Activated T-cell treated with anti-CD3 and anti-CD28 coated beads for 1 hour (primary cell): ENCODE results near the gene TNFSF13.

Experiments
- DNase-seq: peaks from one replicate; pipeline ENCODE4 v3.0.0-alpha.2; 2020; ENCODE audit warnings: low read depth

Gene TNFSF13

GRCh38 chr17:7575481-7575883, 16.9 kb downstream of the TNFSF13 start:
- DNase-seq, result no peak

GRCh38 chr17:7575959-7576358, 17.4 kb downstream of the TNFSF13 start:
- no peak for DNase-seq

GRCh38 chr17:7576432-7576937, 17.9 kb downstream of the TNFSF13 start:
- no peak for DNase-seq

GRCh38 chr17:7577327-7578199, 19.0 kb downstream of the TNFSF13 start:
- DNase-seq, result no peak

GRCh38 chr17:7579001-7579833, 20.7 kb downstream of the TNFSF13 start, which contains the start of gene CD68:
Gene CD68 (plus strand): TSS chr17:7579638. CDS start chr17:7579678, 40 bp downstream.
- peak; percentile 41 for DNase-seq

DNA sequence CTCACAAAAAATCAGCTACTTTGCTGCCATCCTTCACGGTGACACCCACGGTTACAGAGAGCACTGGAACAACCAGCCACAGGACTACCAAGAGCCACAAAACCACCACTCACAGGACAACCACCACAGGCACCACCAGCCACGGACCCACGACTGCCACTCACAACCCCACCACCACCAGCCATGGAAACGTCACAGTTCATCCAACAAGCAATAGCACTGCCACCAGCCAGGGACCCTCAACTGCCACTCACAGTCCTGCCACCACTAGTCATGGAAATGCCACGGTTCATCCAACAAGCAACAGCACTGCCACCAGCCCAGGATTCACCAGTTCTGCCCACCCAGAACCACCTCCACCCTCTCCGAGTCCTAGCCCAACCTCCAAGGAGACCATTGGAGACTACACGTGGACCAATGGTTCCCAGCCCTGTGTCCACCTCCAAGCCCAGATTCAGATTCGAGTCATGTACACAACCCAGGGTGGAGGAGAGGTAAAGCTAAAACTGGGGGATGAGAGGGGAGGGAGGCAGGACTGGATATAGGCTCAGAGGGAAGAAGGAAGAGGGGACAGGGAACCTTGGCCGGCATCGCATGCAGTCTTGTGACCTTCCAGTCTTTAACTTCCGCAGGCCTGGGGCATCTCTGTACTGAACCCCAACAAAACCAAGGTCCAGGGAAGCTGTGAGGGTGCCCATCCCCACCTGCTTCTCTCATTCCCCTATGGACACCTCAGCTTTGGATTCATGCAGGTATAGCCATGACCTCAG, 21.5 kb downstream of the TNFSF13 start:
- DNase-seq, result no peak

- no peak for DNase-seq
Measured at GRCh38 chr17:7580604-7581575, 22.3 kb downstream of the TNFSF13 start.

- DNase-seq, result no peak
Measured at GRCh38 chr17:7582396-7583252, 24.1 kb downstream of the TNFSF13 start.

GRCh38 chr17:7583253-7584109, 24.9 kb downstream of the TNFSF13 start, which contains the start of gene MPDU1:
Gene MPDU1 (plus strand): TSS chr17:7583852. CDS start chr17:7583863, 11 bp downstream.
- DNase-seq, result peak; percentile 93

GRCh38 chr17:7586673-7587419, 28.3 kb downstream of the TNFSF13 start:
- DNase-seq, result no peak

DNA sequence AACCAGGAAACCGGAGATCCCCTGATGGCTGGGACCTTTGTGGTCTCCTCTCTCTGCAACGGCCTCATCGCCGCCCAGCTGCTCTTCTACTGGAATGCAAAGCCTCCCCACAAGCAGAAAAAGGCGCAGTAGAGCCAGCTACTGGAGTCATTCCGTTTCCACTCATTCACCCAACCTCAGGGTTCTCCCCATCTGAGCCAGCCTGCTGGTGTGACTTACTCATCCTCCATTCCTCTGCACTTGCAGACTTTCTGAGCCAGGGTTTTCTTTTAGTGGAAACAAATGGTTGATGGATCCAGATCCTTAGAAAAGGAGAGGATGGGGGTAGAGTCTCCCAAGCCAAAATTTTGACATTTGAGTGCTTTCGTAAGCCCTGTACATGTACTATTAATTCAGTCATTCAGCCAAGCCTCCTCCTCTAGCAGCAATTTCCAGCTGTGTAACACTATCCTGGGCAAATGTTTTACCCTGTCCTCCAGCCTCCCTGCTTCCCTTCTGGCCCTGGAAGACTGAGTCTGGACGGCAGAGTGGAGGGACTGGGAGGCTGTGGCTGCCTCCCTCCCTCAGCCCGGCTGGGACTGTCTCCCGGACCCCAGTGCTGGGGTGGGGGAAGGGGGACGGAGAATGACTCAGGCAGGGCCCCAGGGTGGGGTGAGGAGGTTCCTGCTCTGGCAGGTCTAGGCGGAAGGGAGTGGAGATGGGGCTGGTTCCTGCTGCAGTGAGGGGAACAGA, 29.0 kb downstream of the TNFSF13 start:
- no peak for DNase-seq

DNA sequence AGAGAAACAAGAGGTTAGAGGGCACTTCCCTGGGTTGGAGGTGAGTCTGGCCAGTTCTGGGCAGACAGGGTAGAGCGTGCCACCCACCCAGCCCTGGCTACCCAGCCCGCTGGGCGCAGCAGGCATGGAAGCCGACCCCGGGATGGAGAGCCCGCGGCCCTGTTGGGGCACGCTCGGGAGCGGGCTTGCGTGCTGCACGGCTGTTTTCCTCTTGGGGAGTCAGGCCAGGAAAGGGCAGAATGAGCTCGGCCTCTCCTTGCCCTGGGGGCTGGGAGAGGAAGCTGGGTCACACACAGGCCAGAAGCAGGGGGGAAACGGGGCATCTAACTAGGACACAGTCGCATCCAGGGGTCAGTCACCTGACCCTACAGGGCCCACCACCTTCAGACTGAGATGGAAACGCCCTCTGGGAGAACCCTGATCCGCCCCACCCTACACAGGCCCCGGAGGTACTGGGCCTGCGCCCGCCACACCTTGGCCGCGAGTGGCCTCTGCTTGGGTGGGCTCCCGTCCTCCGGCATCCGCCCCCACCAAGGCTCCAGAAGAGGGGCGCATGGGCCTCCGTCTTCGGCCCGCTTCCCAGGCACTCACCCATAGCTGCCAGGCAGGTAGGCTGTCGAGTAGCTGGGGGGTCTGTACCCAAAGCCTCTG, 30.1 kb downstream of the TNFSF13 start:
- no peak for DNase-seq

- DNase-seq, result peak; percentile 54
Measured at GRCh38 chr17:7589204-7589868, 30.8 kb downstream of the TNFSF13 start.

GRCh38 chr17:7589891-7590691, 31.5 kb downstream of the TNFSF13 start, which contains the start of gene SOX15:
Gene SOX15 (minus strand): TSS chr17:7590094. CDS start chr17:7589676, 418 bp downstream.
- DNase-seq, result no peak

DNA sequence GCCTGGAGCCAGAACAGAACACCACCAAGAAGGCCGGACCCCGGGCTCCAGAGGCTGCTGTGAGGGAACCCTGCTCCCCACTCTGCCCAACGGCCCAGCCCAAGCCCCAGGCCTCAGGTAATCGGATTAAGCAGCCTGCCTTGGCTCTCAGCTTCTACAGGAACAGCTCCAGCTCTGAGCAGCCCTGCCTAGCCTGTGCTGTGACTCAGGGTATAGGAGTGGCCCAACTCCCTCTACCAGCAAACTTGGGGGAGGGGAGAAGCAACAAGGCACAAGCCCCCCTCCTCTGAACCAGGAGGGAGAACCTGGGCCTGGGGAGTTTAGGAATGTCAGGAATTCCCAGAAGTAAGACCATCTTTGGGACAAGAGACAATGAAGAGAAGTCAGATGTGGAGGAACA, 32.2 kb downstream of the TNFSF13 start:
- no peak for DNase-seq
